ENCODE results near the gene FAM98C.

The FAM98C gene

DNA sequence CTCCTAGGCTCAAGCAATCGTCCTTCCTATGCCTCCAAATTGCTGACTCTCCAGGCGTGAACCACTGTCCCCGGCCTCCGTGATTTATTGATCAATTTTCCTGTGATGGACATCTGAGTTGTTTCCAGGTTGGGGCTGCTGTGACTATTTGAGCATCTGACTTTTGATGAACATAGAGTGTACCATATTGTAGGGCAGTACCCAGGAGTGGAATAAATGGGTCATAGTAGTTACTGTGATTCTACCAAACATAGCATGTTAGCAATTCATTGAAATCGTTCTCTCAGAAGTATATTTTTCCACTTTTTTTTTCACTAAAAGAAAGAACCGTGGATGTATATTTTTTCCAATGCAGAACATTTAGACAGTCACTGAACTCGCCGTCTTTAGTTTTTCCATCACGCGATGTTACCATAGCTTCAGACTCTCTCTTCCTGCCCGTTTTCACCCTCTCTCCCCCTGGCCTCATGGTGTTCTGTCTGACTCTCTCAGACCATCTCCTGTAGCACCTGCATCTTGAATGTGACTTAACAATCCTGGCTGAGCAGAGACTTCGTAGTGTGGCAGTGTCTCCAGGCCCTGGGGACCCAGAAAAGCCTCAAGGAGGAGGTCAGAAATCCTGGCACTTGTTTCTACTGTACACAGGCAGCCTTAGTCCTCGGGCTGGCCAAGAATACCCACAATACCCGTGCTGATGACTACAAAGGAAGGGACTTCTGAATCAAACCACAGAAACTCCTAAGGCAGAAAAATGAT, 26.3 kb downstream of the FAM98C start:
- peak; percentile 29 for DNase-seq

DNA sequence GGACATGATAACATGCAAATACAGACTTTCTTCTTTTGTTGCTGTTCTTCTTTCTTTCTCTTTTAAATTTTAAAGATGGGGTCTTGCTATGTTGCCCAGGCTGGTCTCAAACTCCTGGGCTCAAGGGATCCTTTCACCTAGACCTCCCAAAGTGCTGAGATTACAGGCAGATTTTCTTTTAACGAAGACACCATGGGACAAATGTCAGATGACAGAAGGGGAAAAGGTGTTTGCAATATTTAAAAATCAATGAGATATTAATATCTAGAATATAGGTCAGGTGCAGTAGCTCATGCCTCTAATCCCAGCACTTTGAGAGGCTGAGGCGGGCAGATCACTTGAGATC, 26.9 kb downstream of the FAM98C start:
- no peak for DNase-seq

DNA sequence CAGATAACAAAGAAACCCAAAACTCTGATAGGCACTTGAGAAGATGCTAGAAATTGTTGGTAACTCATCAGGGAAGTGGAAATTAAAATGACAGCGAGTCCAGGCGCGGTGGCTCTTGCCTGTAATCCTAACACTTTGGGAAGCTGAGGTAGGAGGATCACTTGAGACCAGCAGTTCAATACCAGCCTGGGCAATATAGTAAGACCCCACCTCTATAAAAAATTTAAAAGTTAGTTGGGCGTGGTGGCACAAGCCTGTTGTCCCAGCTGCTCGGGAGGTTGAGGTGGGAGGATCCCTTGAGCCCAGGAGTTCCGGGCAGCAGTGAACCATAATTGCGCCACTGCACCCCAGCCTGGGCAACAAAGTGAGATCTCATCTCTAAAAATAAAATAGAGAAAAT, 28.0 kb downstream of the FAM98C start:
- no peak for DNase-seq

DNA sequence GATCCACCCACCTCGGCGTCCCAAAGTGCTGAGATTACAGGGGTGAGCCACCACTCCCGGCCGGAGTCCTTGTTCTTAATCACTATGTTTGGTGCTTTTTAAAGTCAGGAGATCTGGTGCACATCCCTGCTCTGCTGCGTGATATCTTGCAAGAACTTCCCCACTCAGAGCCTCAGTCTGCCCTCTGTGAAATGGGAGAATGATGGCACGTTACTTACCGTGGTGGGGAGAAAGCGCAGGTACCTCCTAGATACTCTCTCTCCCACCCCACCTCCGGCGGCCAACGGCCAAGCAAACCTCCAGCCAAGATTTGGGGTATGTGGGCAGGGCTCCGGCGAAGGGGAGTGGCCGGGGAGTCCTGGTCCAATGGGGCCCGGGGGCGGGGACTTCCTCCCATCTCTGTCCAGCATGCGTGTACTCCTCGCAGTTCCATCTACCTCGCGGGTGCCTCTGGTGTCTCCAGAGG, 30.4 kb downstream of the FAM98C start, which contains the start of gene RYR1:
Gene RYR1, plus strand, starts transcription at position 424 of the 466 bp plus-strand sequence. CDS start 139 bp downstream, outside the sequence.
- peak; percentile 64 for DNase-seq

DNA sequence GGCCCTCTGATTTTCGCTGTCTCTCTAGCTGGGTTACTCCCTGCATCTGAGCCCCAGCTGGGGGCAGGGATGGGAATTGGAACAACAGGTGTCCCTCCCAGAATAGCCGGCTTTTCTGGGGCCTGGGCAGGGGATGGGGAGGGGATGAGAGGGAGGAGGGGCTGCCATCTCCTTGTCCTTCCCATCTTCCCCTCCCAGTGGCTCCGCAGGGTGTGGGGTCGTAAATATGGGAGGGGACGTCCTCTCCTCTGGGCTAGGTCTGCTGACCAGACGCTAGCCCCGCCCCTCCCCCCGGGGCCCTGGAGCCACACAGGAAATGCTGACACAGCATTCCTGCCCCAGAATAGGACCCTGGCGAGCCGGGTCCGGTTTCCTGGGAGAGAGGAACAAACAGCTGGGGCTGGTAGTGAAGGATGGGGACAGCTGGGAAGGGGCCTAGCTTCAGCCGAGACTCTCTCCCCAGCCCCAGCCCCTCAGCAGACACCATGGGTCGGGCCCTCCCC, 31.7 kb downstream of the FAM98C start:
- DNase-seq: no peak

DNA sequence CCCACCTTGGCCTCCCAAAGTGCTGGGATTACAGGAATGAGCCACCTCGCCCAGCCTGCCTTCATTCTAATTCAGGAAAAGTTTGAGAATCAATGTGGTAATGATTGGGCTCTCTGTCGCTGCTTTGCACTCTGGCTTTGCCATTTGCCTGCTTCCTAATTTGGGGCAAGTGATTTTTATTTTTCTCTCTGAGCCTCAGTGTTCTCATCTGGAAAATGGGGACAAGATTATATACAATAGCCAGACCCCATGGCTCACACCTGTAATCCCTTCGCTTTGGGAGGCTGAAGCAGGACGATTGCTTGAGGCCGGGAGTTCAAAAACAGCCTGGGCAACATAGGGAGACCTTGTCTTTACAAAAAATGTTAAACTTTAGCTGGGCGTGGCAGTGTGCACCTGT, 34.4 kb downstream of the FAM98C start:
- no peak for DNase-seq

DNA sequence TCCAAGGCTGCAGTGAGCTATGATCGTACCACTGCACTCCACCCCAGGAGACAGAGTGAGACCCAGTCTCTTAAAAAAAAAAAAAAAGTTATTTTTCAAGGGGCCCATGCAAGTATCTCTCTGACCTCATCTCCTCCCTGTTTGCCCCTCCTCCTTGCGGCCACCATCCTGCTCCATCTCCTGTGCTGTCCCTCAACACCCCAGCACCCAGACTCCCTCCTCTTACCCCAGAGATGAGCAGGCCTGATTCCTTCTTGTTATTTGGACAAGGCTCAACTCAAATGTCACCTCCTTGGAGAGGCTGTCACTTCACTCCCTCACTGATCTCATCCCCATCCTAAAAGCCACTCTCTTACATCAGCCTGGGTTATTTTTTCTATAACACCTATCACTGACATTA, 35.0 kb downstream of the FAM98C start:
- DNase-seq: no peak

DNA sequence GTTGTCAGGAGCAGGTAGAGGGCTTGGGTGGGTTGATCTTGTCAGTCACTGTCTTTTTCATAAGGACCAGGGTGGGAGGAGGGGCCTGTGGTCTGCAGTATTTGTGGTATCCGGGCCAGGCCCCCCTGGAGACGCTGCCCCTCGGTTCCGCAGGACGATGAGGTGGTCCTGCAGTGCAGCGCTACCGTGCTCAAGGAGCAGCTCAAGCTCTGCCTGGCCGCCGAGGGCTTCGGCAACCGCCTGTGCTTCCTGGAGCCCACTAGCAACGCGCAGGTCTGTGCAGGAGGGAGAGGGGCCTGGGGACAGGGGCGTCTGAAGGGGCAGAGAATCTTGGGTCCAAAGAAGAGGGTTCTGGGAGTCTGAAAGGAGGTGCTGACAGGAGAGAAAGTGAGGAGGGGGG, 37.7 kb downstream of the FAM98C start:
- no peak for DNase-seq

DNA sequence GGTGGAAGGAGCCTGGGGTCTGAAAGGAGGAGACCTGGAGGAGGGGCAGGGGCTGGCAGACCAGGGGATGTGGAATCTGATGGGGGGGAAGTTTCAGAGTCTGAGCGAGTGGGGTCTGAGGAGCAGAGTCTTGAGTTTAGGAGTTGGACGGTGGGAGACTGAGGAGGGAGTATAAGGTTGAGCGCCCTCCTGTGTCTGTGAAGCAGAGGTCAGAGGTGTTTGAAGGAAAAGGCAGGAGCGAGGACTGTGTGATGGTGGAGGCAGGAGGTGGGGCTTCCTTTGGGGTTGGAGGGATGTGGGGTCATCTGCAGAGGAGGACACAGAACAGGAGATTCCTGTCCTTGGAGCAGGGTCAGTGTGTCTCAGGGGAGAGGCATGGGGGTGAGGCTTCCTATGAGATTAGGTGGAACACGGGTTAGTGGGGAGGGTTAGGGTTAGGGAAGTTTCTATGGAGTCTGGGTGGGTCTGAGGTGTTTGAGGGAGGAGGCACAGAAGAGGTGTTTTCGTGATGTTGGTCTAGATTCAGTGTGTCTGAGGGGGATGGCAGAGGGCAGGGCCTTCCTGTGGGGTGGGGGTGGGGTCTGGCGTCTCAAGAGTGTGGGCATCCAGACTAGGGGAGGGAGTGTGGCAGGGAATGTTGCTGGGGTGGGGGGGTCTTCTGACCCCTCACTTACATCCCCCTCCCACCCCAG, 38.9 kb downstream of the FAM98C start:
- no peak for DNase-seq

DNA sequence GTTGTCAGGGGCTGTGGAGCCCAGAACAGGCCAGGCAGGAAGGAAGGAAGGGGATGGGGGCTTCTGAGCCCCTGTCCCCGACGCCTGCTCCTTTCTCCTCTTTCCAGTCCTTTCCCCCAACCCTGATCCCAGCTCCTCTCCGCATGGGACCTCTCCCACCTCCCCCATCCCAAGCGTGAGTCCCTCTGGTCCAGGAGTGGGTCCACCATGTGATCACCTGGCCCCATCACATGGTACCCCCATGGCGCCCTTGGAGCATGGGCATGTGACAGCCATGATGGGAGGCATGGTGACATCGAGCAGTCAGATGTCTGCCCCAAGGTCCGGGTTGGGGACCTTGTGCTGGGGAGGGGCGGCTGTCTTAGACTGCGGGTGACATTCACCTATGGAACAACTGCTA, 39.8 kb downstream of the FAM98C start:
- no peak for DNase-seq

DNA sequence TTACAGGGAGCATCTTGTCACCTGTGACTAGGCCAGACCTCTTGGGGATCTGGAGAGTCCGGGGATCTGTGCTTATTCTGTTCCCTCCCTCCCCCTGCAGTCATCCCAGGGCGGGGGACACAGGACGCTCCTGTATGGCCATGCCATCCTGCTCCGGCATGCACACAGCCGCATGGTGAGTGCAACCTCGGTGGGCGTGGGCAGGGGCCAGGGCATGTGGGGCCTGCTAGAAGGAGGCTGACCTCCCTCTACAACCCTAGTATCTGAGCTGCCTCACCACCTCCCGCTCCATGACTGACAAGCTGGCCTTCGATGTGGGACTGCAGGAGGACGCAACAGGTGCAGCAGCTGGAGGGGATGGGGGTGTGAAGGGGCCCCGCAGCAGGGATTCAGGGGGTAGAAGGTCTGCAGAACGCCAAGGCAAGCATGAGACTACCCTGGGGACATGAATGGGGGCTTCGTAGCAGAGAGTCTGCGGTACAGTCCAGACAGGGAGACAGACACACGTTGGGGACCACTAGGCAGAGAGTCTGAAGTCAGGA, 40.6 kb downstream of the FAM98C start:
- no peak for DNase-seq

DNA sequence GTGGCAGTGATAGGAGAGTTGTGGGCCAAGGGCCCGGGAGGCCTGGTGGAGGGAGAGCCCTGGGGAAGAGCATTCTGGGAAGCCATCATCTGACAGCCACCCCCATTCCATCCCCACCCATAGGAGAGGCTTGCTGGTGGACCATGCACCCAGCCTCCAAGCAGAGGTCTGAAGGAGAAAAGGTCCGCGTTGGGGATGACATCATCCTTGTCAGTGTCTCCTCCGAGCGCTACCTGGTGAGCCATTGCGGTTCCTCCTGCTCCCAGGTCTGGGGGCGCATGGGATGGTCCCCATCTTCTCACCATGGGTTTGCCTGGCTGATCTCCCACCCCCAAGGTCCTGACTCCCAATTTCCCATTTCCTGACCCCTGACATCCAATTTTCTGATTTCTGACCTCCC, 41.1 kb downstream of the FAM98C start:
- no peak for DNase-seq

DNA sequence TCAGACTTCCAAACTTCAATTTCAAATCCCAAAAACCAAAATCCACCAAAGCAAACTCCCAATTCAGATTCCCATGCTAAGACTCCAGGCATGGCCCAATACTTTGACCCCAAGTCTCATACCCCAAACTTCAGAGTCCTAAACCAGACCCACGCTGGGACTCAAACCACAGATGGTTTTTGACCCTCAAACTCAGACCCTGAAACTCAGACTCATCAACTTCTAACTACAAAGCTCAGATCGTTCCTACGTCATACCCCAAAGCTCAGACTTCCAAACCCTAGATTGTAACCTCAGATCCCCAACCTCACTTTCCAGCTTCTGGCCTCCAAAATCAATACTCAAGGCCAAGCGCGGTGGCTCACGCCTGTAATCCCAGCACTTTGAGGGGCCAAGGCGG, 42.5 kb downstream of the FAM98C start:
- no peak for DNase-seq

DNA sequence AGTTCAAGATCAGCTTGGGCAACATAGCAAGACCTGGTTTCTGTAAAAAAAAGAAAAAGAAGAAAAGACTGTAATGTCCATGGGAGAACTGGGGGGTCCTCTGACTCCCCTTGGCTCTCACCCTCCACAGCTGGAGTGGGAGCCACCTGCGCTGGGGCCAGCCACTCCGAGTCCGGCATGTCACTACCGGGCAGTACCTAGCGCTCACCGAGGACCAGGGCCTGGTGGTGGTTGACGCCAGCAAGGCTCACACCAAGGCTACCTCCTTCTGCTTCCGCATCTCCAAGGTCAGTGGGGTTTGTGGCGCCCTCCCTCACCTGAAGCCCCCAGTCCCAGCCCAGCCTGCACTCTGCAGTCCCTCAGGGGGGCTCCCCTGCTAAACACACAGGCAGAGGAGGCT, 45.3 kb downstream of the FAM98C start:
- no peak for DNase-seq

DNA sequence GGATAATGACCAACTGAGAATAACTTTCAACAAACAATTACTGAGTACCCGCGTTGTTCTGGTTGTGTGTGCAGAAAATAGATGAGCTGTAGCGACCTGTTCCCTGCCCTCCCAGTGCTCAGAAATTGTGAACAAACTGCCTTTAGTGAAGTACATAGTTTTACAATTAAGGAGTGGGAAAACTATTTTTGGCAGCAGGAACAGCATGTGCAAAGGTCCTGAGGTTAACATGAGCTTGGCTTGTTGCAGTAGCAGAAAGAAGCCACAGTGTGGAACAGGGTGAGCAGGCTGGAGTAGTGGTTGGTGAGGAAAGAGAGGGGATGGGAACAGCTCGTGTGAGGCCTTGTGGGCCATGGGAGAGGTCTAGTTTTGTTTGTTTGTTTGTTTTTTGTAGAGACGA, 46.6 kb downstream of the FAM98C start:
- no peak for DNase-seq

DNA sequence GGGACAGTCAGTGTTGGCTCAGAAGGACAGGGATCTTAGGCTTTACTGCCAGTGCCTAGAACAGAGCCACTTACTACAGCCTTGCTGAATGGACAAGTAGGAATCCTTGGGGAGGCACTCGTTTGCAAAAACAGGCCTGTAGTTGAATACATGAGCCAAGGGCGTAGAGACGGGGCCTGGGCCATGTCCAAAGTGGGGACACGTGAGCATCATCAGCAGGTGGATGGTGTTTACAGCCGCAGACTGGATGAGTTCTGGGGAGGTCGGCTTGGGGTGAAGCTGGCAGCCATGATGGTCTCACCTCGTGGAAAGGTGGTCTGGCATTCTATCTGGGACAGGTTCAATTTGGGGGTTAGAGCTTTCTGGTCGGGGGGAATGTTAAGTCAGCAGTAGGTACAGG, 48.1 kb downstream of the FAM98C start:
- no peak for DNase-seq

DNA sequence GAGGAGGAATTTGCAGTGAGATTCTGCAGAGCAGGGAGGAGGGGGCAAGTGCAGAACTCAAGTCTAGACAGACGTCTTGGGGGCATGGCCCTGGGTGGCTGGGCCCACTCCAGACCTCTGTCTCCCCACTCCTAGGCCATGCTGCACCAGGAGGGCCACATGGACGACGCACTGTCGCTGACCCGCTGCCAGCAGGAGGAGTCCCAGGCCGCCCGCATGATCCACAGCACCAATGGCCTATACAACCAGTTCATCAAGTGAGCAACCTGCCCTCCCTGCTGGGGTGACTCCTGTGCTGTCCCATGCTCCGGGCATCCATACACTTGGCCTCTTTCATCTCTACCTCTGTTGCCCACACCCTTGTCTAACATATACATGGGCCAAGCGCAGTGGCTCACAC, 48.7 kb downstream of the FAM98C start:
- no peak for DNase-seq

DNA sequence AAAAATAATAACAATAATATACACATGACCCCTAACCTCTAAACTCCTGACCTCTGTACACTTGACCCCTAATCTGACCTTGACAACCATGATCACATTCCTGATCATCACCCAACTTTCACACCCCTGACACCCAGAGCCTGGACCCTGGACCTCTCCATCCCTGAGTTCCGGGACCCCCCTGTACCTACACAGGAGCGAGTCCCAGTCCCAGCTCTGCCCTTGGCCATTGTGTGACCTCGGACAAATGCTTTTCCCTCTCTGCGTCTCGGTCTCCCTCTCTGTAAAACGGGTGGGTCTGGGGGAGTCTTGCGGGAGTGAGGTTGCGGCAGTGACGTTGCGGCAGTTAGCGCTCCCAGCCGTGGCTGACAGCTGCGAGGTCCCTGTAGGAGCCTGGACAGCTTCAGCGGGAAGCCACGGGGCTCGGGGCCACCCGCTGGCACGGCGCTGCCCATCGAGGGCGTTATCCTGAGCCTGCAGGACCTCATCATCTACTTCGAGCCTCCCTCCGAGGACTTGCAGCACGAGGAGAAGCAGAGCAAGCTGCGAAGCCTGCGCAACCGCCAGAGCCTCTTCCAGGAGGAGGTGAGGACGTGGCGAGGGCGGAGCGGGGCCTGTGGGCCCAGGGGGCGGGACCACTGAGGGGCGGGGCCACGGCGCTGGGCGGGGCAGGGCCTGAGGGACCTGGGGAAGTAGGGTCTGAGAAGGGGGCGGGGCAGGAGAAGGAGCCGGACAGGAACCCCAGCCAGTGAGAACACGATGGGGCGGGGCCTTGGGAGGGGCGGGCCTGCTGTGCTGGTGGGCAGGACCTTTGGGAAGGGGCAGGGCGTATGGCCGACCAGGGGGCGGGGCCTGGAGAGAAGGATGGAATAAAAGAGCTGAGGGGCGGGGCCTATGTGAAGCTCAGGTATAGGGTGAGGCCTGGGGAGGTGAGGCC, 49.8 kb downstream of the FAM98C start:
- no peak for DNase-seq

DNA sequence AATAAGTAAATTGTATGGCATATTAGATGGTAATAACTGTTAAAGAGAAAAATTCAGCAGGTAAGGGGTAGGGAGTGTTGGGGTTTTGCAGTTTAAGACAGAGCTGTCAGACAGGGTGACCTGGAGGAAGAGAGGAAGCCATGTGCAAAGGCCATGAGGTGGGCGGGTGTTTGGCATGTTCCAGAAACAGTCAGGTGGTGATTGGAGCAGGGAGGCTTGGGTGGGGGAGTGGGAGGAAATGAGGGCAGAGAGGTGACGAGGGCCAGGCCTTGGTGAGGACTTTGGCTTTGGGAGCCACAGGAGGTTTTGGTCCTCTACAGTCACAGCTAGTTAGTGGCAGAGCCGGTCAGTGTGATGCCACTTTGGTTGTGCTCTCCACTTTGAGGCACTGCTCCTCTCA, 50.7 kb downstream of the FAM98C start:
- no peak for DNase-seq

DNA sequence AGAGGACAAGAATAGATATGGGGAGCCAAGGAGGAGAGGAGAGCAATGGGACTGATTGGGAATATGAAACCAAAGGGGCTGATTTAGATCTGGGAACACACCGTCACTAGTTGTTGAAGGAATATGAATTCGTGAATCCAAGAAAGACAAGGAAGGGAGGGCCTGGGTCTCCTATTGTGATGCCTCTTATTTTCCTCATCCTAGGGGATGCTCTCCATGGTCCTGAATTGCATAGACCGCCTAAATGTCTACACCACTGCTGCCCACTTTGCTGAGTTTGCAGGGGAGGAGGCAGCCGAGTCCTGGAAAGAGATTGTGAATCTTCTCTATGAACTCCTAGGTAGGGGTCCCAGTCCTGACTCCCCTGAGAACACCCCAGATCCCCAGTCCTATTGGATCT, 52.1 kb downstream of the FAM98C start:
- DNase-seq: no peak

DNA sequence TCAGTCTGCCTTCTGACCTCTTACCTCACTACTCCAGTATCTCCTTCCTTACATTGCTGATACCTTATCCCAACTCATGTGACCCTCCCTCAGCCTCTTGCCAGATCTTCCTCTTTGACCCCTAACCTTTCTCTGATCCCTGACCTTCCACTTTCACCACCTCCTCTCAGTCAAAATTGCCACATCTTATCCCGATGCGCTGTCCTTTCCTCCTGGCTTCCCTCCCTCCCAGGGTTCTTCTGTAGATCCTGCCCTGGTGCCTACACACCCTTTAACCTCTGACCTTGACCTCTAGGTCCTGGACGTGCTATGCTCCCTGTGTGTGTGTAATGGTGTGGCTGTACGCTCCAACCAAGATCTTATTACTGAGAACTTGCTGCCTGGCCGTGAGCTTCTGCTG, 54.3 kb downstream of the FAM98C start:
- DNase-seq: no peak

DNA sequence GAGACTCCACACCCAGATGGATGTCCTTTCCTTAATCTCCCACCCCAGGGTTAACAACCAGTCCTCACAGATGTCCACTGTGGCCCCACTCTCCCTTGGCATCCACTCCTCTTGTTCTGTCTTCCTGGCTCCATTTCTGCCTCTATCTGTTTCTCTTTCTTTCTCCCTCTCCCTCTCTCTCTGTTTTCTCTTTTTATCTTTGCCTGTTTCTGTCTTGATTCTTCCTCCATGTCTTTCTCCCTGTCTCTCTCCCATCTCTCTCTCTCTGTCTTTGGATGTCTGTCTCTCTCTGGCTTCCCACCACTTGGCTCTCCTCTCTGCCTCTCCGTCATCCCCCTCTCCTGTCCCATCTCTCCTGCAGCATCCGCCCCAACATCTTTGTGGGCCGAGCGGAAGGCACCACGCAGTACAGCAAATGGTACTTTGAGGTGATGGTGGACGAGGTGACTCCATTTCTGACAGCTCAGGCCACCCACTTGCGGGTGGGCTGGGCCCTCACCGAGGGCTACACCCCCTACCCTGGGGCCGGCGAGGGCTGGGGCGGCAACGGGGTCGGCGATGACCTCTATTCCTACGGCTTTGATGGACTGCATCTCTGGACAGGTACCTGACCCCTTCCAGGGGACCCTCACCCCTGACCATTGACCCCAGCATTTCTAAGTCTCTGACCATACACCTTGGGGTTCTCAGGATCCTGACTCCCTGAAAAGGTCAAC, 55.0 kb downstream of the FAM98C start:
- no peak for DNase-seq
